HUES64 (cell line): ENCODE measurements around the gene KPNA3.
"Not testable (repeated sequence)": the region's sequence is repeated elsewhere in the genome, so short reads cannot be mapped to it uniquely, and the experiment has no call there.

Experiments used
- H3K27ac ChIP-seq: 2 replicates; pipeline ENCODE4 v1.7.0; 2013; ENCODE audit warnings: low read depth, low read length, inconsistent platforms
- H3K27me3 ChIP-seq: 2 replicates; pipeline ENCODE4 v1.6.1; 2013; ENCODE audit warnings: mild to moderate bottlenecking, low read length; ENCODE audit not compliant: insufficient read depth
- H3K36me3 ChIP-seq: 2 replicates; pipeline ENCODE4 v1.6.1; 2013; ENCODE audit warnings: mild to moderate bottlenecking, low read length; ENCODE audit not compliant: insufficient read depth
- H3K4me1 ChIP-seq: 2 replicates; pipeline ENCODE4 v1.6.1; 2013; ENCODE audit warnings: mild to moderate bottlenecking, low read length, moderate library complexity; ENCODE audit not compliant: insufficient read depth
- H3K4me3 ChIP-seq: 2 replicates; pipeline ENCODE4 v1.5.1; 2013; ENCODE audit warnings: mild to moderate bottlenecking, low read length, moderate library complexity
- H3K9ac ChIP-seq: 2 replicates; pipeline ENCODE4 v1.6.1; 2013; ENCODE audit warnings: mild to moderate bottlenecking, low read depth, low read length
- H3K9me3 ChIP-seq: 2 replicates; pipeline ENCODE4 v1.6.1; 2013; ENCODE audit warnings: low read depth, low read length; ENCODE audit not compliant: insufficient read depth
- WGBS: fragments of 150-250, 120-280 bp; methylation state at CpG from one replicate; pipeline ENCODE4 v1.1.7; 2013; ENCODE audit warnings: missing lambda C conversion rate; 5-methylcytosine and 5-hydroxymethylcytosine counted together

The KPNA3 gene

DNA sequence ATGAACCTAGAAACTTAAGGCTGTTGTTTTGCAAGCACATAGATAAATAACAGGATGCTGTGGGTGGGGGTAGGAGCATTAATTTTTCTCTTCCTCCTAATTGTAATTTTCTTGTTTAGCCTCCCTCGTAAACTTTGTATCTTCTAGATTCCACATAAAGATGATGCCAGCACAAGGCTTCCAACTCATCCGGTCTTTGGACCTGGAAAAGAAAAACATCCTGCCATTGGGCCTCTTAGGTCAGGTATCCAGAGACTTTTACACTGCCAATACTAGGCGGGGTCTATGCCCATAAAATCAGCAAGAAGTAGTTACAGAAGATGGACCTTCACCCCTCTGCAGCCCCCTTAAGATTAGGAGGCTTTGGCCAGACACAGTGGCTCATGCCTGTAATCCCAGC, 35.4 kb upstream of the KPNA3 start:
- Histone ChIP-seq H3K27ac (no peak overlapping the region), H3K9ac (no peak overlapping the region), H3K4me1 (no peaks in the 10 kb centered on the region), H3K4me3 (no peak overlapping the region), H3K27me3 (no peaks in the 10 kb centered on the region), H3K9me3 (0 out of 2 replicates have a peak, but pooled peaks cover 3% of the 10 kb centered on the region), H3K36me3 (no peaks in the 10 kb centered on the region)
- WGBS: 89% methylated on average over 3 of the region's 3 CpGs

GRCh38 chr13:49827336-49827735, 34.9 kb upstream of the KPNA3 start:
- no peaks in the 10 kb centered on the region for H3K4me1 ChIP-seq
- H3K9ac ChIP-seq: no peak overlapping the region
- H3K36me3 ChIP-seq: no peaks in the 10 kb centered on the region
- WGBS: 98% methylated on average over 2 of the region's 2 CpGs
- no peaks in the 10 kb centered on the region for H3K27me3 ChIP-seq
- H3K27ac ChIP-seq: no peak overlapping the region
- 0 out of 2 replicates have a peak, but pooled peaks cover 3% of the 10 kb centered on the region for H3K9me3 ChIP-seq
- no peak overlapping the region for H3K4me3 ChIP-seq

GRCh38 chr13:49821216-49822009, 28.9 kb upstream of the KPNA3 start:
- Histone ChIP-seq H3K4me1 (no peaks in the 10 kb centered on the region; the same call in 1 of the 2 replicates), H3K4me3 (no peak overlapping the region), H3K27me3 (no peaks in the 10 kb centered on the region), H3K9ac (no peak overlapping the region), H3K27ac (no peak overlapping the region), H3K36me3 (no peaks in the 10 kb centered on the region), H3K9me3 (no peaks in the 10 kb centered on the region)
- 85% methylated on average over 5 of the region's 5 CpGs for WGBS

DNA sequence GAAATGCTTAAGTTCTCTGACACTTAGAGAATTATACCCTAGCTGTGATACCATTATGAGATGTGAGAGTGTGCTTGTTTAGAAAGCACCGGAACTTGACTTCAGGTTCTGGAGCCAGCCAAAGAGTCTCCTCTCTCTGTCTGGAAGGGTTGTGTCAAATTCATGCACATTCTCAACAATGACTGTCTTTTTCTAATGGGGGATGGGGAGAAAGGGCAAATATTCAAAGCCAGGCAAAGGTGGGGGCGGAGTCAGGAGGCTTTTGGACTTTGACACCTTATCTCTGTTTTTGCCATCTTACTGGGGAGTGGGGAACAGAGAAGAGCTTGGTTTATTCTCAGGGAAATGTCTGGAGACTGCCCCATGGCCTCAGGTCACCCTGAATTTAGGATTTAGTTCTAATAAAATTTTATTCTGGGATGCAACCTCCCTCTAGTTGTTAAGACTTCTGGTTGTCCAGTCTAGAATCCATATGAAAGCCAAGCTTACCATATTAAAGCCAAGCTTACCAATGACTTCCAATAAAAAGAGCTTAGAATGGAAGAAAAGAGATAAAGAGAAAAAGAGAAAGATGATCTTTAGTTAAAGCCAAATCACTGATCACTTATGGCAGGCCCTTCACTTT, 28.2 kb upstream of the KPNA3 start:
- no peak overlapping the region for H3K27ac ChIP-seq
- no peak overlapping the region for H3K9ac ChIP-seq
- no peaks in the 10 kb centered on the region; the same call in 1 of the 2 replicates for H3K4me1 ChIP-seq
- no peaks in the 10 kb centered on the region for H3K27me3 ChIP-seq
- WGBS: 95% methylated on average over 2 of the region's 2 CpGs
- no peak overlapping the region for H3K4me3 ChIP-seq
- no peaks in the 10 kb centered on the region for H3K9me3 ChIP-seq
- H3K36me3 ChIP-seq: no peaks in the 10 kb centered on the region

- not testable (repeated sequence) for H3K9ac ChIP-seq, H3K27ac ChIP-seq, H3K27me3 ChIP-seq, H3K36me3 ChIP-seq, H3K4me1 ChIP-seq, H3K9me3 ChIP-seq, H3K4me3 ChIP-seq
- 95% methylated on average over 4 of the region's 4 CpGs for WGBS
These were observed 23.6 kb upstream of the KPNA3 start for GRCh38 chr13:49816047-49816446.

GRCh38 chr13:49814551-49815270, 22.2 kb upstream of the KPNA3 start:
- Histone ChIP-seq H3K9ac (no peak overlapping the region), H3K4me3 (no peak overlapping the region), H3K9me3 (no peaks in the 10 kb centered on the region), H3K27ac (no peak overlapping the region), H3K36me3 (no peaks in the 10 kb centered on the region), H3K27me3 (no peaks in the 10 kb centered on the region), H3K4me1 (no peaks in the 10 kb centered on the region)
- WGBS: 84% methylated on average over 7 of the region's 7 CpGs

DNA sequence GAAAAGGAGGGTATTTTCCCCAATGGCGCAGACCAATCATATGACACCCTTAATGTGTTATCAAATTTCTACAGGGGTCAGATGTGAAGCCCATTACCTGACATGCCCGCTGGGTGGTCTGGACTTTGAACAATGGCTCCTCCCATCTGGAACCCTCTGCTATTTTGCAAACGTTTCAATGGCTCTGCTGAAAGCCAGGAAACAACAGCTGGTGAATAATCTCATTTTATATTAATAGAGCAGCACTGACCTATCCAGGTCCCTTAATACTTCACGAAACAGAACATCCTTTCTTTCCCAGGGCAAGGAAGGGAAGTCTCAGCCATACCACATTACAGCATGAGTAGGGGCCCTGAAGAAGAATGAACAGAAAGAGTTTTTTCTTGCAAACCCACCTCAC, 20.3 kb upstream of the KPNA3 start:
- Histone ChIP-seq H3K4me1 (no peaks in the 10 kb centered on the region), H3K9ac (no peak overlapping the region), H3K9me3 (no peaks in the 10 kb centered on the region), H3K36me3 (no peaks in the 10 kb centered on the region), H3K27me3 (no peaks in the 10 kb centered on the region), H3K27ac (no peak overlapping the region), H3K4me3 (no peak overlapping the region)
- 84% methylated on average over 4 of the region's 4 CpGs for WGBS

GRCh38 chr13:49811527-49811908, 19.0 kb upstream of the KPNA3 start:
- Histone ChIP-seq H3K27ac (no peak overlapping the region), H3K9me3 (no peaks in the 10 kb centered on the region), H3K9ac (no peak overlapping the region), H3K27me3 (no peaks in the 10 kb centered on the region), H3K4me3 (no peak overlapping the region), H3K36me3 (no peaks in the 10 kb centered on the region), H3K4me1 (no peaks in the 10 kb centered on the region)
- WGBS: 98% methylated on average over 4 of the region's 4 CpGs

GRCh38 chr13:49810567-49811526, 18.4 kb upstream of the KPNA3 start:
- Histone ChIP-seq H3K36me3 (no peaks in the 10 kb centered on the region), H3K27me3 (no peaks in the 10 kb centered on the region), H3K9ac (no peak overlapping the region), H3K4me1 (no peaks in the 10 kb centered on the region), H3K27ac (no peak overlapping the region), H3K9me3 (no peaks in the 10 kb centered on the region), H3K4me3 (no peak overlapping the region)
- WGBS: 82% methylated on average over 6 of the region's 6 CpGs

- Histone ChIP-seq H3K27me3 (no peaks in the 10 kb centered on the region), H3K4me1 (no peaks in the 10 kb centered on the region)
- WGBS: 90% methylated on average over 5 of the region's 6 CpGs
These were observed 15.2 kb upstream of the KPNA3 start for GRCh38 chr13:49807681-49808080.

More at GRCh38 chr13:49807681-49808080, 15.2 kb upstream of the KPNA3 start:
- Histone ChIP-seq H3K4me3 (no peak overlapping the region), H3K9me3 (no peaks in the 10 kb centered on the region), H3K9ac (no peak overlapping the region), H3K36me3 (no peaks in the 10 kb centered on the region), H3K27ac (no peak overlapping the region)
